Mesodermal cell (in vitro differentiated cells): ENCODE results near the gene PPFIA2.

Source experiments
- H3K27ac ChIP-seq: 2 replicates; pipeline ENCODE4 v1.7.0; 2013; ENCODE audit warnings: mild to moderate bottlenecking, low read depth, low read length, moderate library complexity; ENCODE audit not compliant: severe bottlenecking
- H3K36me3 ChIP-seq: 2 replicates; pipeline ENCODE4 v1.7.1; 2013; ENCODE audit warnings: mild to moderate bottlenecking, low read length, moderate library complexity; ENCODE audit not compliant: control insufficient read depth, insufficient read depth
- H3K4me1 ChIP-seq: one replicate; pipeline ENCODE4 v1.7.1; 2013; ENCODE audit warnings: mild to moderate bottlenecking, low read length; ENCODE audit not compliant: insufficient read depth, control insufficient read depth, poor library complexity, severe bottlenecking
- H3K4me3 ChIP-seq: 2 replicates; pipeline ENCODE4 v1.7.0; 2013; ENCODE audit warnings: low read length, control low read depth, mild to moderate bottlenecking; ENCODE audit not compliant: insufficient read depth, poor library complexity, severe bottlenecking; ENCODE audit errors: extremely low read depth
- H3K9me3 ChIP-seq: 2 replicates; pipeline ENCODE4 v1.7.1; 2013; ENCODE audit warnings: mild to moderate bottlenecking, low read length, moderate library complexity; ENCODE audit not compliant: control insufficient read depth
- WGBS, 2 experiments: methylation state at CpG; one replicate each; pipeline ENCODE4 v1.1.5; 2013; ENCODE audit warnings: missing lambda C conversion rate in 2 of 2; ENCODE audit not compliant: insufficient coverage in 2 of 2; 5-methylcytosine and 5-hydroxymethylcytosine counted together

PPFIA2 gene

GRCh38 chr12:81395431-81395830, 363.7 kb downstream of the PPFIA2 start:
- no peak overlapping the region for H3K27ac ChIP-seq
- no peaks in the 10 kb centered on the region for H3K36me3 ChIP-seq
- H3K4me3 ChIP-seq, result no peak overlapping the region
- WGBS, 2 experiments, result 76 to 94% methylated on average over 2 to 3 of the region's 3 CpGs
- no peaks in the 10 kb centered on the region for H3K9me3 ChIP-seq
- H3K4me1 ChIP-seq, result peaks cover 5% of the 10 kb centered on the region

- Histone ChIP-seq H3K4me1 (no peaks in the 10 kb centered on the region), H3K9me3 (no peaks in the 10 kb centered on the region), H3K4me3 (no peak overlapping the region), H3K27ac (no peak overlapping the region), H3K36me3 (no peaks in the 10 kb centered on the region)
- no CpG with 5 or more reads among the region's 7 CpGs for WGBS, 2 experiments
These were observed 369.5 kb downstream of the PPFIA2 start for GRCh38 chr12:81389550-81390099.

GRCh38 chr12:81386101-81386500, 373.0 kb downstream of the PPFIA2 start:
- no peaks in the 10 kb centered on the region for H3K36me3 ChIP-seq
- H3K9me3 ChIP-seq, result no peaks in the 10 kb centered on the region
- H3K27ac ChIP-seq, result no peak overlapping the region
- WGBS, 2 experiments, result 100% methylated on average over 1 of the region's 1 CpG
- H3K4me1 ChIP-seq, result no peaks in the 10 kb centered on the region
- H3K4me3 ChIP-seq, result no peak overlapping the region

- H3K9me3 ChIP-seq, result no peaks in the 10 kb centered on the region
- WGBS, 2 experiments, result no CpG with 5 or more reads among the region's 1 CpG
These were observed 377.2 kb downstream of the PPFIA2 start for GRCh38 chr12:81381951-81382350.

GRCh38 chr12:81378601-81379285, 380.4 kb downstream of the PPFIA2 start:
- no peaks in the 10 kb centered on the region for H3K4me1 ChIP-seq
- WGBS, 2 experiments, result no CpG with 5 or more reads among the region's 4 CpGs
- no peak overlapping the region for H3K27ac ChIP-seq
- no peaks in the 10 kb centered on the region for H3K36me3 ChIP-seq
- H3K4me3 ChIP-seq, result no peak overlapping the region
- no peaks in the 10 kb centered on the region for H3K9me3 ChIP-seq

More at GRCh38 chr12:81381951-81382350, 377.2 kb downstream of the PPFIA2 start:
- H3K4me3 ChIP-seq, result no peak overlapping the region
- no peak overlapping the region for H3K27ac ChIP-seq
- no peaks in the 10 kb centered on the region for H3K36me3 ChIP-seq
- no peaks in the 10 kb centered on the region for H3K4me1 ChIP-seq

- WGBS, 2 experiments, result 100% methylated on average over 1 of the region's 4 CpGs; no CpG with 5 or more reads in 1 of the 2 experiments
These were observed 381.4 kb downstream of the PPFIA2 start for GRCh38 chr12:81377771-81378170.

GRCh38 chr12:81375969-81376368, 383.2 kb downstream of the PPFIA2 start:
- Histone ChIP-seq H3K4me1 (no peaks in the 10 kb centered on the region), H3K4me3 (no peak overlapping the region), H3K27ac (no peak overlapping the region), H3K36me3 (no peaks in the 10 kb centered on the region), H3K9me3 (no peaks in the 10 kb centered on the region)
- WGBS, 2 experiments, result no CpG with 5 or more reads among the region's 3 CpGs

More at GRCh38 chr12:81377771-81378170, 381.4 kb downstream of the PPFIA2 start:
- Histone ChIP-seq H3K36me3 (no peaks in the 10 kb centered on the region), H3K27ac (no peak overlapping the region), H3K4me3 (no peak overlapping the region), H3K4me1 (no peaks in the 10 kb centered on the region), H3K9me3 (no peaks in the 10 kb centered on the region)

GRCh38 chr12:81370456-81370855, 388.7 kb downstream of the PPFIA2 start:
- no peaks in the 10 kb centered on the region for H3K9me3 ChIP-seq
- no peaks in the 10 kb centered on the region for H3K36me3 ChIP-seq
- no peaks in the 10 kb centered on the region for H3K4me1 ChIP-seq
- no peak overlapping the region for H3K27ac ChIP-seq
- WGBS, 2 experiments, result 100% methylated on average over 1 of the region's 1 CpG; no CpG with 5 or more reads in 1 of the 2 experiments
- H3K4me3 ChIP-seq, result no peak overlapping the region

- Histone ChIP-seq H3K4me3 (no peak overlapping the region), H3K27ac (no peak overlapping the region), H3K4me1 (no peaks in the 10 kb centered on the region), H3K9me3 (no peaks in the 10 kb centered on the region), H3K36me3 (no peaks in the 10 kb centered on the region)
These were observed 390.0 kb downstream of the PPFIA2 start for GRCh38 chr12:81369175-81369574.

GRCh38 chr12:81365284-81365683, 393.9 kb downstream of the PPFIA2 start:
- Histone ChIP-seq H3K36me3 (no peaks in the 10 kb centered on the region), H3K4me3 (no peak overlapping the region), H3K27ac (no peak overlapping the region), H3K4me1 (no peaks in the 10 kb centered on the region), H3K9me3 (no peaks in the 10 kb centered on the region)
- 44 to 75% methylated on average over 1 of the region's 2 CpGs for WGBS, 2 experiments

GRCh38 chr12:81360916-81361315, 398.2 kb downstream of the PPFIA2 start:
- no peaks in the 10 kb centered on the region for H3K36me3 ChIP-seq
- no peak overlapping the region for H3K27ac ChIP-seq
- H3K4me3 ChIP-seq, result no peak overlapping the region
- no peaks in the 10 kb centered on the region for H3K9me3 ChIP-seq
- no peaks in the 10 kb centered on the region for H3K4me1 ChIP-seq
